ENCODE results near the gene SALL1.

The SALL1 gene

DNA sequence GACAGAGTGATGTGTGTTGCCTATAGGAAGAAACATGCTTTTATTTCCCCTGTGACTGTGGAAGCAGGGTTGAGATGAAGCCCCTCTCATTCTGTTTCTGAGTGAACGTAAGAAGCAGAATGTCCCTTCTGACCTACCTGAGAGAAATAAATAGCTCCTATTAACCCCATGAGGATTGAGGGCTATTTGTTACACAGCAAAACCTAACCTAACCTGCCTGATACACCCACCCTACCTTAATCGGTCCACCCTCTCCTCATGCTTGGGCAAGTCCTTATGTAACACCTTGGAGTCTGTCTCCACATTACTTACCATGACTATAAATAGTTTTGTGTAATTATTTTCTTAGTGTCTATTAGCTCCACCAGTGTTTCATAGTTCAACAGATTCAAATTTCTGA is 41.9 kb downstream of the SALL1 start:
- no peak for FAIRE-seq

DNA sequence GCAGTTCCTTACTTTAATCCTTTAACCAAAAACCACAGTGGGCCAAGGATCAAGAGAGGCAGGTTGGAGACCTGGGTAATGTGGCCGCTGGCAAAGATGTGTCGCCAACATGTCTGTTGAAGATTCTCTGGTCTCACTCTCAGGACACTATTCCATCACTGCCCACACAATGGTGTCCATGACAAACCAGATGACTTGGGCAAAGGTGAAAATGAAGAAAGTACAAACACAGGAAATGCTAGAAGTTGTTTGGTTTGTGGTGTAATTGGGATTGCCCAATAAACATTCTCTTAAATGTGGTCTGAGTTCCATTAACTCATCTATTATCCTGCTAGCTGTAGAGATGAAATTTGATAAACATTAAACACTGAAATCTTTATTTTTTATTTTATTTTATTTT is 43.3 kb downstream of the SALL1 start:
- FAIRE-seq, result no peak

DNA sequence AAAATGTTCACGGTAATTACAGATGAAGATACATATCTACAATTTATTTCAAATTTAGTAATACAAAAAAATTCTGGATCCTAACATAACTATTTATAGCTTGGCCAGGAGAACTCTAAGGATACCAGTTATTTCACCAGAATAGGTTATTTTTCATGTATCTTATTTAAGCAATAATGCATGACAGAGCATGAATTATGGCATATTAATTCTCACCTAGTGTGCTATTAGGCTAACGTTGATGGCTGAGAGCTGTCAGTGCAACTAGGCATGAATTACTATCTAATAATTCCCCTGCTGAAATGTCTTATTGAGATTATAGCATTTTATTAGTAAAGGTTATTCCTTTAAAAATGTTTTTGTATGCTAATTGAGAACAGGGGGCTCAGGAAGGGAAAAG is 44.5 kb downstream of the SALL1 start:
- no peak for FAIRE-seq

DNA sequence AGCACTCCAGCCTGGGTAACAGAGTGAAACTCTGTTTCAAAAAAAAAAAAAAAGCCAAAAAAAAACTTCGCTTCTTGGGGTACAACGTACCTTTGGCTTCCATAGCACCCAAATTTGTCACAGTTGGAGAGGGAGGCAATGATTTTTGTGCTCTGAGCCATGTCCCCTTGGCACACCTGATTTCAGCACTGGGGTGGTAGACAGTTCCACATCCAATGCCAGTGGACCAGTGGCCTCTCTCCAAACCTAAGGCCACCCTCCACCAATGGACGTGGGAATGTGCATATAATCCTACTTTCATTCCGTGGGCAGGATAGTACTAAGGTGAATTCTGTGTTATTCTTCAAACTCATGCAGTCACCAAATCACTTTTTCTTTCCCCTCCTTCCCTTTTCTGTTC is 47.5 kb downstream of the SALL1 start:
- no peak for FAIRE-seq

DNA sequence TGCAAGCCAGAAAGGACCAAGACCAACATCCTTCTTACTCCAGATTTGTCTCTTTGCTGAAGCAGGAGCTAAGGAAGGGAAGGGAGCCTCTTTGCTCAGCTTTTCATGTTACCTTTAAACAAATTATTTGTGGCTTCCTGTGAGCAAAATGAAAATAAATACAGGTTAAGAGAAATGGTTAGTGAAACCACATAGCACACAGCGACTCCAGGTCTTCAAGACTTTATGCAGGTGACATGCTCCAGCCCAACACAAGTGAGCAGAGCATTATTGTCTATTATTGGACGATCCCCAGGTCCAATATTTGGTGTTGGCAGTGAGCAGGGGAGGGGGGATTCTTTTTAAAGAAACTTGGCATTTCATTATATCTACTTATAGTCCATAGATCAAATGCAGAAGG is 53.3 kb downstream of the SALL1 start:
- FAIRE-seq, result no peak

DNA sequence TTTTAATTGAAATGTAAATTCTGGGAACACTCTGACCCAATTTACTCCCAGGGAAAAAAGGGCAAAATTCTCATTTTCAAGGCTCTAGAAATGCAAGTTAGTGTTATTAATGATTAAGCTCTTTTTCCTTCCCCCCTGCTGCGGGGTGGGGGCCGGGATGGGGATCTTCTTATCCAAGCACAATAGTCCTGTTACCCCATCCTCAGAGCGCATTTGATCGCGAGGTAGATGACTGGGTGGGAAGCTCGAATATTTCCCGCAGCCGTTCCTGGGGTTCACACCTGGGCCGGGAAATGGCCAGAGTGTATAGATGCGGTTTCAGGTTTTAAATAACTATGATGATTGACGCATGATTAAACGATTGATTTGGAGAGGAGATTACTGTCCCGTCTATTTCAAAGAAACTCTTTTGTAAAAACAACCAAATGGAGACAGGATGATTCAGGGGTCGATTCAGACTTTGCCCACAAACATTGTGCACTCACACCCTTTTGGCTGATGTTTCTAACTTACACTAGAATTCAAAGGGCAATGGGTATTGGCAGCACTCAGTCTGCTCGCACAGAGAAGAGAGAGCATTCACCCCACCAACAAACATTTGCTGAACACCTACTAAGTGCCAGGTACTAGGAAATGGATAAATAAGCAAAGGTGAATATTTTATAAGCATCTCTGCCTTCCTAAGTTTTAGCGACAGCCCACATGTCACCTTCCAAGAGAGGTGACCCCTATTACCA is 55.0 kb downstream of the SALL1 start:
- no peak for FAIRE-seq

DNA sequence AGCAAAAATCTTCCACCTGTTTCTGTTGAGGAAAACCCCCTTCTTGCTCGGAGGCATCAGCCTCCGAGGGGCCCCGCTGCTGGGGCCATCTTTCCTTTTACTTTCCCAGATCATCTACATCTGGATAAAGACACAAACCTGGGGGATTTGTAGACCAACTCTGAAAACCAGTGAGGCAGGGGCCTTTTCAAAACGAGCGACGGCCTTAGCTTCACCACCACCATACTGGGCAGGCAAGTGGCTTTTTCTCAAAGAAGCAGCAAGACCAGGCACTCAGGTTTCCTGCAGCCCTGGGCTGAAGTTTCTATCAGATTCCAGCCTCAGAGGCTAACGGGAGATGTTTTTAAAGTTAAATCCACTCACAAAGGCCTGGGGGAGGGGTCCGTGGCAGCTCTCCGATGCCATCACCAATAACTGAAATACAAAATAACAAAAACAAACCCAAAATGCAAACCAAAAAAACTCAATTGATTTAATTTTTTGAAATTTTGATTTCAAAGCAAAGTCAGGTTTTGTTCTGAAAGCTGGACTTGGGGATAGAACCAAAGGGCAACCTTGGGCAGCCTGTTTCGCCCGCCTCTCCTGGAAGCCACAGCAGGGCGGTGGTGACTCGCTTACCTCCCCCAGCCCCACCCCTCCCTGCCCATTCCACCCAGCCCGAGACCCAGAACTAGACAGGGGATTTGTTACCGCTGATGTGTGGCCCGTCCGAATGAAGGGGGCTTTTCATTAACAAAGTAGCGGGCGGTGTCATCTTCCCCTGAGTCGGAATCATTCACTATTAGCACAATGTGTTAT is 55.8 kb downstream of the SALL1 start:
- no peak for FAIRE-seq

DNA sequence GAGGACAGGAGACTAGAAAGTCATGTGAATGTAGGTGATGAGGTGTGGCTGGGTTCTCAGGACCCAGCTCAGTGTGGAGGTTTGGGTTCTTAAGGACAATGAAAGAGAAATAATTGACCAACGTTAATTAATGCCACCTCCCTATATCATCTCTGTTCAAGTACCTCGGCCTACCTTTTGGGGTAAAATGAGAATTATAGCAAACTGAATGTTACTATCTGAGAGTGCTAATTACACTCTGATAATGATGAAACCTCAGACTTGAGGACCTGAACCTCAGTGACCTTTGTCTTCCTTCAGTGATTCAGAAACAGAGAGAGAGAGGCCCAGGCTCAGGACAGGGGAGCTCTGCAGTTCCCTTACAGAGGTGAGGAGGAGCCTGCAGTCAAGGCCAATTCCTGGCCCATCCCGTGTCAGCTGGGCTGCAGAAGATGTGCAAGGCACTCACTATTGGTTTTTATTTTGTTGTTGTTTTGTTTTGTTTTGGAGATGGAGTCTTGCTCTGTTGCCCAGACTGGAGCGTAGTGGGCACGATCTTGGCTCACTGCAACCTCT is 57.3 kb downstream of the SALL1 start:
- no peak for FAIRE-seq

Measured in endometrium (tissue), 2 donors.